GM20431 (cell line): Measurements from ENCODE around the gene DCTN2.
"Not testable (repeated sequence)": the region's sequence is repeated elsewhere in the genome, so short reads cannot be mapped to it uniquely, and the experiment has no call there.

ENCODE experiments used
- in situ Hi-C: fragments of 300-500 bp; cut with MseI, MboI; formaldehyde crosslinking; loops from one replicate; pipeline ENCODE4 v1.15.0; 2020; ENCODE audit warnings: low sequenced_read_pairs; ENCODE audit not compliant: unreplicated experiment

Gene DCTN2

GRCh38 chr12:57497223-57498131 lies 49.5 kb downstream of the DCTN2 start:
- in situ Hi-C loops = no loop called here

DNA sequence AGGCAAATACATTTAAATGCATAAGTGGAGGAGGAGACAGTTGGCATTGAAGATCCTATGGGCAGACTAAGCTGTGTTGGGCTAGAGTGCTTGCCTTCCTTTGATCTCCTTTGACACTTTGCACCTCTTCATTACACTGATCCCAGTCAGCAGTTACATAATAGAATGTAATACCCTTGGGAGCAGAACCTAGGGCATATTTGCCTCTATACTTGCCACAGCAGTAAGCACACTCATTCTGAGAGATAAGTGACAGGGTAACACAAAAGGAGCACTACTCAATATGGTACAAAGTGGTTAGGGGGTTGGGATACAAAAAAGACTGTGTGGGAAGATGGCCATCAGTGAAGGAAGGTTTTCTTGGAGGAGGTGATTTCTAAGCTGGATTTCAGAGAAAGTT lies 50.2 kb downstream of the DCTN2 start:
- in situ Hi-C loops = no loop called here

GRCh38 chr12:57495051-57495701 lies 51.8 kb downstream of the DCTN2 start:
- in situ Hi-C loops = not testable (repeated sequence)

GRCh38 chr12:57491393-57492280 lies 55.4 kb downstream of the DCTN2 start:
- in situ Hi-C loops = no loop called here

DNA sequence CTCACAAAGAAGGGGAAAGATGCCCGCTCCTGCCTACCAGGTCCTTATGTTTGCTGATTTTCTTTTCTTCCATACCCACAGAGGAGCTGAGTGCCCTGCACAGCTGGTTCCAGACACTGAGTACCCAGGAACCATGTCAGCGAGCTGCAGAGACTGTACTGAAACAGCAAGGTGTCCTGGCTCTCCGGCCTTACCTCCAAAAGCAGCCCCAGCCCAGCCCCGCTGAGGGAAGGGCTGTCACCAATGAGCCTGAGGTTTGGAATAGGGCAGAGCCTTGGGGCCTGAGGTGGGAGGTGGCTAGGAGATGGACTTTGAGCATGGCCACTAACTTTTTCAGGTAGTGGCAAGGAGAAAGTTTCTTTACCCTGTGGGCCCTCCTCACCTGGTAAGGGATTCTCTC lies 56.9 kb downstream of the DCTN2 start:
- in situ Hi-C loops = no loop called here

- in situ Hi-C loops = no loop called here
These were observed 57.8 kb downstream of the DCTN2 start for GRCh38 chr12:57489157-57489641.

GRCh38 chr12:57488402-57489156 lies 58.4 kb downstream of the DCTN2 start:
- in situ Hi-C loops = no loop called here

DNA sequence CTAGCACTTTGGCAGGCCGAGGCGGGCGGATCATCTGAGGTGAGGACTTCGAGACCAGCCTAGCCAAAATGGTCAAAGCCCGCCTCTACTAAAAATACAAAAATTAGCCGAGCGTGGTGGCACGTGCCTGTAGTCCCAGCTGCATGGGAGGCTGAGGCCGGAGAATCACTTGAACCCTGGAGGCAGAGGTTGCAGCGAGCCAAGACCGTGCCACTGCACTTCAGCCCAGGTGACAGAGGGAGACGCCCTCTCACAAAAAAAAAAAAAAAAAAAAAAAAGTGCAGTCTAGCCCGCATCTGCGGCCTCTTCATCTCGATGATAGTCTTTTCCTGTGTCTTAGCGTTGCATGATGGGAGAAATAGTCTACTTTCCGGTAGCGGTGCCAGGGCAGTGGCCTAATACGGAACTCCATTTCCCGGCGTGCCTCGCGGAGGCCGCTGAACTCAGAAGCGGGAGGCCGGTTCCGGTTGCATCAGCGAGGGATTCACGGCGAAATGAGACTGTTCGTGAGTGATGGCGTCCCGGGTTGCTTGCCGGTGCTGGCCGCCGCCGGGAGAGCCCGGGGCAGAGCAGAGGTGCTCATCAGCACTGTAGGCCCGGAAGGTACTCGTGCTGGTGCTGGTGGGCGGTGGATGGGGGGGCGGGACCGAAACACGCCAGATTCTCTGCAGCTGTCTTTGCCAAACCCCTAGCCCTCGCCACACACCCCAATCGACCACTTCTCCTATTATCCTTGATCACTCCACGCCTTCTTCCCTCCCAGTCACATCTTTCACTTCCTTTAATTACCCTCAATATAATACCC lies 59.2 kb downstream of the DCTN2 start, which contains the start of gene MARS1:
Gene MARS1 (plus strand): TSS at position 472 of the 805 bp plus-strand sequence. CDS start 23 bp downstream, at position 495.
- in situ Hi-C loops = no loop called here

DNA sequence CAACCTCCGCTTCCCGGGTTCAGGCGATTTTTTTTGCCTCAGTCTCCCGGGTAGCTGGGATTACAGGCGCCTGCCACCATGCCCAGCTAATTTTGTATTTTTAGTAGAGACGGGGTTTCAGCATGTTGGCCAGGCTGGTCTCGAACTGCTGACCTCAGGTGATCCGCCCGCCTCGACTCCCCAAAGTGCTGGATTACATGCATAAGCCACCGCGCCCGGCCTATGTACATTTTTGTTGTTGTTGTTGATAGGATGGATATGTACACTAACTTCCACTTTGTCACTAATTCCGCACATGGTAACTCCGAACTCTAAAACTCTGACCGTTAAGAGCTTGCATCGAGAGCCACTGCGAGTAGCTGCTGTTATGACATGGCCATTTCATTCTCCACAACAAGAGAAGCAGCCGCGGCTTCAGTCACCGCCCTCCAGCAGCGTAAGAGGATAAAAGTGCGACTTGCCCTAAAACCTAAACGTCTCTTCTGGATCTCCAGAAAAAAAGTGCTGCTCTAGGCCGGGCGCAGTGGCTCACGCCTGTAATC lies 59.9 kb downstream of the DCTN2 start:
- in situ Hi-C loops = no loop called here

DNA sequence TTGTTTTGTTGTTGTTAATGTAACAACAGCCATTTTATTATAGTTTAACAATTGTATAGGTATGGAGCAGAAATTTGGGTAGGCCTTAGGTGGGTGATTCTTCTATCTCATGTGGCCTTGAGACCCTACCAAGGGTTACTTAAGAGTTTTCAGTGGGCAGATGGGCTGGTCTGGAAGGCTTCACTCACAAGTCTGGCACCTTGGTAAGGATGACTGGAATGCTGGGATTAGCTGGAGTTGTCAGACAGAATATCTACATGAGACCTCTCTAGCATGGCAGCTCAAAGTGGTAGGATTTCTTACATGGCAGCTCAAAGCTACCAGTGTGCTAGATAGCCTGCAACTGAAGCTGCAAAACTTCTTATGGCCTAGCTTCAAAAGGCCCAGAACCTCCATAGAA lies 61.3 kb downstream of the DCTN2 start:
- in situ Hi-C loops = no loop called here

- in situ Hi-C loops = no loop called here
These were observed 63.5 kb downstream of the DCTN2 start for GRCh38 chr12:57483466-57483865.

DNA sequence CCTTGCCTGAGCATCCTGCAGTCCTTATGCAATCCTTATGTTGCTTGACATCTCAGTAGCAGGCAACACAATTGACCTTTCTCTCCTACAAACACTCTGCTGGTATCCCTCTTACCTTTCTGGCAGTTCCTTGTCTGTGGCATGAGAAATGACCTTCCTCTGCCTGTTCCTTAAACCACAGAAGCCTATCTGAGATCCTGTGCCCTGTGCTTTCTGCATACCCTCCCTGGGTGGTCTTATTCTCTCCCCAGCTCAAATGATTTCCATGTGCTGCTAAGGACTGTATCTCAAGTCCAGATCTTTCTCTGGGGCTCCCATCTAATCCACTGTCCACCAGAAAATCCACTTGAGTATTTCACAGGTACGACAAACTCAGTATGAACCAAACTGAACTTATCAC lies 65.3 kb downstream of the DCTN2 start:
- in situ Hi-C loops = no loop called here
